HCT116 (cell line): ENCODE results near the gene TMEM52. TPM values are rescaled to one million over a fixed set of nuclear protein-coding genes. Genes with fewer than 3 reads are reported as not detected.

Experiments
- ATAC-seq: fragments of 200-7000 bp; cut with Tn5 transposase; 2 replicates; pipeline ENCODE4 v1.9.1; 2020; ENCODE audit warnings: mild to moderate bottlenecking, moderate library complexity
- BruUV-seq: library from RNA; stranded (reverse); fragments of 400-500 nt; replicated peaks from 2 replicates; lab custom pipeline; 2021; lab: Mats Ljungman, UMichigan
- CTCF ChIA-PET: fragments of 300-600 bp; sonication (Branson Sonifier 250); formaldehyde crosslinking; loops from one replicate; lab custom pipeline; 2021; ENCODE audit warnings: antibody characterized with exemption; lab: Charles Lee
- POLR2A ChIA-PET: fragments of 300-600, 350-600 bp; sonication (Branson Sonifier 250); formaldehyde crosslinking; loops from one replicate; lab custom pipeline; 2021; ENCODE audit warnings: antibody characterized with exemption; lab: Charles Lee
- RAD21 ChIA-PET, 2 experiments: fragments of 300-600 bp; sonication (Branson Sonifier 250); formaldehyde crosslinking; loops; one replicate each; lab custom pipeline; 2023; ENCODE audit warnings: low total read pairs in 2 of 2; ENCODE audit not compliant: uncharacterized antibody in 2 of 2, unreplicated experiment in 2 of 2, low non-redundant PET in 1 of 2; lab: Charles Lee
- DNase-seq: peaks from one replicate; pipeline ENCODE4 v3.0.0-alpha.2; 2010; ENCODE audit warnings: low read depth, low spot score
- H2AFZ ChIP-seq: fragments of 200-600 bp; shearing (Covaris generic), sonication (generic); 2 replicates; pipeline ENCODE4 v1.6.1; 2017; ENCODE audit warnings: low read depth, mixed run types, mixed read lengths, antibody characterized with exemption, low read length; ENCODE audit not compliant: poor library complexity, severe bottlenecking
- H3K27ac ChIP-seq: 2 replicates; pipeline ENCODE4 v1.5.1; 2012; ENCODE audit warnings: low read depth, low read length
- H3K27me3 ChIP-seq: fragments of 200-600 bp; sonication (generic); 2 replicates; pipeline ENCODE4 v1.6.1; 2016; ENCODE audit warnings: mixed run types, low read length, mixed read lengths; ENCODE audit not compliant: insufficient read depth
- H3K36me3 ChIP-seq, 2 experiments: fragments of 200-500 bp in 1 of 2; fragments of 200-600 bp in 1 of 2; sonication (Bioruptor generic) in 1 of 2; sonication (generic) in 1 of 2; 2 replicates each; pipeline versions ENCODE4 v1.5.1 to v1.6.1; 2014 to 2016; ENCODE audit warnings: low read length in 2 of 2, inconsistent platforms in 1 of 2, mixed read lengths in 1 of 2, mixed run types in 1 of 2; ENCODE audit not compliant: insufficient read depth in 2 of 2, control insufficient read depth in 1 of 2
- H3K4me1 ChIP-seq, 2 experiments: fragments of 200-600 bp in 1 of 2; sonication (generic) in 1 of 2; 2 replicates each; pipeline versions ENCODE4 v1.5.1 to v1.6.1; 2012 to 2017; ENCODE audit warnings: low read length in 2 of 2, inconsistent platforms in 1 of 2, mild to moderate bottlenecking in 1 of 2, mixed read lengths in 1 of 2, mixed run types in 1 of 2, moderate library complexity in 1 of 2; ENCODE audit not compliant: insufficient read depth in 2 of 2, control insufficient read depth in 1 of 2
- H3K4me2 ChIP-seq: fragments of 200-600 bp; sonication (generic); 2 replicates; pipeline ENCODE4 v1.6.1; 2017; ENCODE audit warnings: mixed run types, low read length, mixed read lengths
- H3K4me3 ChIP-seq, 2 experiments: fragments of 200-600 bp in 1 of 2; sonication (generic) in 1 of 2; replicated peaks in 1 of 2; 2 replicates each; pipeline ENCODE4 v1.5.1; 2011 to 2016; ENCODE audit warnings: low read length in 2 of 2, control low read depth in 1 of 2, low read depth in 1 of 2, mild to moderate bottlenecking in 1 of 2, mixed read lengths in 1 of 2, mixed run types in 1 of 2
- H3K79me2 ChIP-seq: fragments of 200-600 bp; sonication (generic); 2 replicates; pipeline ENCODE4 v1.6.1; 2017; ENCODE audit warnings: mild to moderate bottlenecking, mixed run types, low read length, moderate library complexity, mixed read lengths; ENCODE audit not compliant: insufficient read depth
- H3K9ac ChIP-seq: fragments of 200-600 bp; sonication (generic); 2 replicates; pipeline ENCODE4 v1.6.1; 2016; ENCODE audit warnings: low read length, mixed read lengths
- H3K9me2 ChIP-seq: fragments of 200-600 bp; sonication (generic), shearing (Covaris generic); 2 replicates; pipeline ENCODE4 v1.6.1; 2017; ENCODE audit warnings: mixed run types, mild to moderate bottlenecking, moderate library complexity; ENCODE audit not compliant: insufficient read depth
- H3K9me3 ChIP-seq, 2 experiments: fragments of 200-500 bp in 1 of 2; fragments of 200-600 bp in 1 of 2; sonication (Bioruptor generic) in 1 of 2; sonication (generic) in 1 of 2; 2 replicates each; pipeline ENCODE4 v1.6.1; 2014 to 2017; ENCODE audit warnings: low read length in 2 of 2, mixed read lengths in 2 of 2, inconsistent platforms in 1 of 2, low read depth in 1 of 2, mild to moderate bottlenecking in 1 of 2, mixed run types in 1 of 2, moderate library complexity in 1 of 2; ENCODE audit not compliant: control insufficient read depth in 1 of 2, insufficient read depth in 1 of 2
- H4K20me1 ChIP-seq: fragments of 200-600 bp; sonication (generic), shearing (Covaris generic); 2 replicates; pipeline ENCODE4 v1.6.1; 2017; ENCODE audit warnings: mixed run types, mild to moderate bottlenecking, moderate library complexity; ENCODE audit not compliant: insufficient read depth
- CBX3 ChIP-seq: IDR thresholded peaks from 2 replicates; pipeline ENCODE4 v1.6.1; 2012; ENCODE audit warnings: low read depth
- EGR1 ChIP-seq: IDR thresholded peaks from 2 replicates; pipeline ENCODE4 v1.6.1; 2012; ENCODE audit warnings: low read depth
- EZH2phosphoT487 ChIP-seq: fragments of 200-600 bp; IDR thresholded peaks from 2 replicates; pipeline ENCODE4 v1.6.1; 2018; ENCODE audit warnings: antibody characterized with exemption, borderline replicate concordance
- JUND ChIP-seq: IDR thresholded peaks from 2 replicates; pipeline ENCODE4 v1.6.1; 2012
- MAX ChIP-seq: IDR thresholded peaks from 2 replicates; pipeline ENCODE4 v1.6.1; 2012
- POLR2AphosphoS5 ChIP-seq: IDR thresholded peaks from 2 replicates; pipeline ENCODE4 v1.6.1; 2011; ENCODE audit warnings: mild to moderate bottlenecking, low read depth, low read length, moderate library complexity
- REST ChIP-seq: IDR thresholded peaks from 2 replicates; pipeline ENCODE4 v1.6.1; 2012; ENCODE audit warnings: low read depth
- SP1 ChIP-seq: IDR thresholded peaks from 2 replicates; pipeline ENCODE4 v1.6.1; 2012; ENCODE audit warnings: low read depth
- intact Hi-C: fragments of 100-400 bp; cut with micrococcal nuclease; formaldehyde crosslinking; loops from 2 replicates; pipeline ENCODE4 v1.10.0; 2022
- total RNA-seq: library from RNA; stranded (reverse); gene quantifications from one replicate; pipeline ENCODE4 v1.2.1, GENCODE V29; 2021; ENCODE audit not compliant: unreplicated experiment

The TMEM52 gene
- total RNA-seq, 1 experiment from 2014 or later: 27.5 TPM

GRCh38 chr1:1903224-1903623, 15.9 kb downstream of the TMEM52 start:
- no peaks in the 10 kb centered on the region for H3K79me2 ChIP-seq
- no peaks in the 10 kb centered on the region for H3K27me3 ChIP-seq
- POLR2A ChIA-PET: interaction anchor here (0.7 kb wide), 1 partner anchor 22 kb away, joined by 4 read pairs; no protein-coding TSS in a partner anchor
- no peak for TF ChIP-seq EZH2phosphoT487
- no peak for TF ChIP-seq SP1
- TF ChIP-seq EGR1: no peak
- TF ChIP-seq POLR2AphosphoS5: no peak
- TF ChIP-seq JUND: no peak
- TF ChIP-seq MAX: no peak
- TF ChIP-seq REST: no peak
- no peak for TF ChIP-seq CBX3
- no peak overlapping the region for H3K4me2 ChIP-seq
- intact Hi-C loops: no loop called here
- H2AFZ ChIP-seq: no peak overlapping the region
- H3K9me3 ChIP-seq: no peaks in the 10 kb centered on the region
- no TSS peak for BruUV-seq
- no peak overlapping the region for H3K27ac ChIP-seq
- CTCF ChIA-PET: no interaction called here
- peaks cover 12 to 22% of the 10 kb centered on the region in 2 experiments for H3K4me1 ChIP-seq
- no peak overlapping the region for H3K9ac ChIP-seq
- H3K4me3 ChIP-seq: no peak overlapping the region
- RAD21 ChIA-PET: no interaction called here
- ATAC-seq (no peak), DNase-seq (no peak)
- no peaks in the 10 kb centered on the region for H3K36me3 ChIP-seq
- no peaks in the 10 kb centered on the region for H4K20me1 ChIP-seq
- H3K9me2 ChIP-seq: no peaks in the 10 kb centered on the region
